Measurements from ENCODE around the gene MMP24OS.

The MMP24OS gene

GRCh38 chr20:35293303-35294292, 15.7 kb upstream of the MMP24OS start:
- in situ Hi-C loops (cut with HindIII; ENCODE audit: low pct_ligation_motif_present, low pct_unique_long_range_greater_than_20kb, low sequenced_read_pairs), result no loop called here
- no peak for DNase-seq

- no peak for DNase-seq
- in situ Hi-C loops (cut with HindIII; ENCODE audit: low pct_ligation_motif_present, low pct_unique_long_range_greater_than_20kb, low sequenced_read_pairs), result no loop called here
Measured at GRCh38 chr20:35292504-35293285, 14.8 kb upstream of the MMP24OS start.

GRCh38 chr20:35291654-35292503, 14.0 kb upstream of the MMP24OS start, which contains the start of gene FAM83C:
FAM83C (minus strand) TSS chr20:35292425; CDS start chr20:35292304, 121 bp downstream.
- no peak for DNase-seq
- in situ Hi-C loops (cut with HindIII; ENCODE audit: low pct_ligation_motif_present, low pct_unique_long_range_greater_than_20kb, low sequenced_read_pairs), result no loop called here

- DNase-seq, result no peak
Measured at GRCh38 chr20:35290887-35291417, 13.0 kb upstream of the MMP24OS start.

GRCh38 chr20:35290186-35290886, 12.4 kb upstream of the MMP24OS start:
- DNase-seq, result no peak
- in situ Hi-C loops (cut with HindIII; ENCODE audit: low pct_ligation_motif_present, low pct_unique_long_range_greater_than_20kb, low sequenced_read_pairs), result no loop called here

More at GRCh38 chr20:35290887-35291417, 13.0 kb upstream of the MMP24OS start:
- in situ Hi-C loops (cut with HindIII; ENCODE audit: low pct_ligation_motif_present, low pct_unique_long_range_greater_than_20kb, low sequenced_read_pairs), result no loop called here

GRCh38 chr20:35288325-35289060, 10.6 kb upstream of the MMP24OS start:
- in situ Hi-C loops (cut with HindIII; ENCODE audit: low pct_ligation_motif_present, low pct_unique_long_range_greater_than_20kb, low sequenced_read_pairs), result no loop called here
- DNase-seq, result no peak

GRCh38 chr20:35287509-35288324, 9.8 kb upstream of the MMP24OS start:
- in situ Hi-C loops (cut with HindIII; ENCODE audit: low pct_ligation_motif_present, low pct_unique_long_range_greater_than_20kb, low sequenced_read_pairs), result no loop called here
- no peak for DNase-seq

- no peak for DNase-seq
- in situ Hi-C loops (cut with HindIII; ENCODE audit: low pct_ligation_motif_present, low pct_unique_long_range_greater_than_20kb, low sequenced_read_pairs), result no loop called here
Measured at GRCh38 chr20:35286899-35287508, 9.1 kb upstream of the MMP24OS start.

- DNase-seq, result no peak
- in situ Hi-C loops (cut with HindIII; ENCODE audit: low pct_ligation_motif_present, low pct_unique_long_range_greater_than_20kb, low sequenced_read_pairs), result no loop called here
Measured at GRCh38 chr20:35286077-35286898, 8.4 kb upstream of the MMP24OS start.

- in situ Hi-C loops (cut with HindIII; ENCODE audit: low pct_ligation_motif_present, low pct_unique_long_range_greater_than_20kb, low sequenced_read_pairs), result no loop called here
Measured at GRCh38 chr20:35285806-35286076, 7.8 kb upstream of the MMP24OS start.

GRCh38 chr20:35284992-35285805, 7.3 kb upstream of the MMP24OS start:
- DNase-seq, result no peak
- in situ Hi-C loops (cut with HindIII; ENCODE audit: low pct_ligation_motif_present, low pct_unique_long_range_greater_than_20kb, low sequenced_read_pairs), result no loop called here

More at GRCh38 chr20:35285806-35286076, 7.8 kb upstream of the MMP24OS start:
- no peak for DNase-seq

- in situ Hi-C loops (cut with HindIII; ENCODE audit: low pct_ligation_motif_present, low pct_unique_long_range_greater_than_20kb, low sequenced_read_pairs), result no loop called here
- DNase-seq, result peak; percentile 85
Measured at GRCh38 chr20:35284267-35284991, 6.5 kb upstream of the MMP24OS start, which contains the start of gene EIF6. EIF6 (minus strand) TSS chr20:35284772; CDS start chr20:35284487, 285 bp downstream.

- no peak for DNase-seq
- in situ Hi-C loops (cut with HindIII; ENCODE audit: low pct_ligation_motif_present, low pct_unique_long_range_greater_than_20kb, low sequenced_read_pairs), result no loop called here
Measured at GRCh38 chr20:35283441-35284266, 5.7 kb upstream of the MMP24OS start.
